Glutamatergic neuron (in vitro differentiated cells): Measurements from ENCODE around the gene UBQLN4. TPM values are rescaled to one million over a fixed set of nuclear protein-coding genes. Genes with fewer than 3 reads are reported as not detected.
A peak's percentile ranks its signal among the peaks of the same experiment; 100 is the strongest.

ENCODE experiments used
- DNase-seq: peaks from one replicate; pipeline ENCODE4 v3.0.0; 2022
- H3K27ac Mint-ChIP-seq: one replicate; pipeline ENCODE4 v1.8.0; 2020; ENCODE audit warnings: mild to moderate bottlenecking, mixed read lengths, inconsistent platforms; ENCODE audit not compliant: unreplicated experiment
- H3K27me3 Mint-ChIP-seq: one replicate; pipeline ENCODE4 v1.8.0; 2020; ENCODE audit warnings: mild to moderate bottlenecking, moderate library complexity, mixed read lengths, inconsistent platforms; ENCODE audit not compliant: unreplicated experiment
- H3K36me3 Mint-ChIP-seq: one replicate; pipeline ENCODE4 v1.8.0; 2020; ENCODE audit warnings: mild to moderate bottlenecking, mixed read lengths, inconsistent platforms; ENCODE audit not compliant: unreplicated experiment
- H3K4me1 Mint-ChIP-seq: one replicate; pipeline ENCODE4 v1.8.0; 2020; ENCODE audit warnings: mild to moderate bottlenecking, low read depth, mixed read lengths, inconsistent platforms; ENCODE audit not compliant: unreplicated experiment
- H3K4me3 Mint-ChIP-seq: one replicate; pipeline ENCODE4 v1.8.0; 2020; ENCODE audit warnings: mild to moderate bottlenecking, mixed read lengths, inconsistent platforms; ENCODE audit not compliant: unreplicated experiment
- H3K9me3 Mint-ChIP-seq: one replicate; pipeline ENCODE4 v1.8.0; 2020; ENCODE audit warnings: mild to moderate bottlenecking, moderate library complexity, mixed read lengths, inconsistent platforms; ENCODE audit not compliant: unreplicated experiment
- total RNA-seq: library from RNA; stranded (reverse); fragmentation: NEBNext Ultra II Directional; extraction: Animal tissue kit (Norgen Biotek cat#: 25700); gene quantifications from one replicate; pipeline ENCODE4 v1.2.1, GENCODE V29; 2021; ENCODE audit not compliant: unreplicated experiment
- TF ChIP-seq, protein P1 (sequence below): fragments of 200-600 bp; sonication (generic); IDR thresholded peaks from one replicate; pipeline ENCODE4 v1.5.0; 2021; ENCODE audit not compliant: partially characterized antibody, unreplicated experiment

Gene UBQLN4
- total RNA-seq, 1 donor from 2014 or later: 52.4 TPM

- peaks cover 1% of the 10 kb centered on the region for H3K27me3 Mint-ChIP-seq
- no peaks in the 10 kb centered on the region for H3K36me3 Mint-ChIP-seq
- H3K9me3 Mint-ChIP-seq: no peaks in the 10 kb centered on the region
- H3K4me1 Mint-ChIP-seq: no peaks in the 10 kb centered on the region
- TF ChIP-seq, protein P1, sequence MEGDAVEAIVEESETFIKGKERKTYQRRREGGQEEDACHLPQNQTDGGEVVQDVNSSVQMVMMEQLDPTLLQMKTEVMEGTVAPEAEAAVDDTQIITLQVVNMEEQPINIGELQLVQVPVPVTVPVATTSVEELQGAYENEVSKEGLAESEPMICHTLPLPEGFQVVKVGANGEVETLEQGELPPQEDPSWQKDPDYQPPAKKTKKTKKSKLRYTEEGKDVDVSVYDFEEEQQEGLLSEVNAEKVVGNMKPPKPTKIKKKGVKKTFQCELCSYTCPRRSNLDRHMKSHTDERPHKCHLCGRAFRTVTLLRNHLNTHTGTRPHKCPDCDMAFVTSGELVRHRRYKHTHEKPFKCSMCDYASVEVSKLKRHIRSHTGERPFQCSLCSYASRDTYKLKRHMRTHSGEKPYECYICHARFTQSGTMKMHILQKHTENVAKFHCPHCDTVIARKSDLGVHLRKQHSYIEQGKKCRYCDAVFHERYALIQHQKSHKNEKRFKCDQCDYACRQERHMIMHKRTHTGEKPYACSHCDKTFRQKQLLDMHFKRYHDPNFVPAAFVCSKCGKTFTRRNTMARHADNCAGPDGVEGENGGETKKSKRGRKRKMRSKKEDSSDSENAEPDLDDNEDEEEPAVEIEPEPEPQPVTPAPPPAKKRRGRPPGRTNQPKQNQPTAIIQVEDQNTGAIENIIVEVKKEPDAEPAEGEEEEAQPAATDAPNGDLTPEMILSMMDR: no peak
- H3K4me3 Mint-ChIP-seq: no peak overlapping the region
- H3K27ac Mint-ChIP-seq: no peak overlapping the region
- DNase-seq: no peak
Observed at GRCh38 chr1:156001662-156002171, 51.9 kb downstream of the UBQLN4 start.

- DNase-seq: no peak
- H3K9me3 Mint-ChIP-seq: no peaks in the 10 kb centered on the region
- TF ChIP-seq, protein P1: no peak
- H3K4me1 Mint-ChIP-seq: no peaks in the 10 kb centered on the region
- no peak overlapping the region for H3K4me3 Mint-ChIP-seq
- H3K36me3 Mint-ChIP-seq: no peaks in the 10 kb centered on the region
- no peak overlapping the region for H3K27ac Mint-ChIP-seq
- H3K27me3 Mint-ChIP-seq: no peaks in the 10 kb centered on the region
Observed at GRCh38 chr1:156001021-156001661, 52.5 kb downstream of the UBQLN4 start.

GRCh38 chr1:155999964-156000363 lies 53.6 kb downstream of the UBQLN4 start:
- Mint-ChIP-seq H3K27me3 (no peaks in the 10 kb centered on the region), H3K27ac (no peak overlapping the region)

GRCh38 chr1:155996166-155996565 lies 57.4 kb downstream of the UBQLN4 start:
- Mint-ChIP-seq H3K27ac (peak overlapping the region; percentile 19), H3K4me1 (peaks cover 3% of the 10 kb centered on the region), H3K36me3 (no peaks in the 10 kb centered on the region), H3K4me3 (no peak overlapping the region), H3K9me3 (peaks cover 7% of the 10 kb centered on the region), H3K27me3 (peaks cover 6% of the 10 kb centered on the region)
- no peak for DNase-seq
- TF ChIP-seq, protein P1: no peak

More at GRCh38 chr1:155999964-156000363, 53.6 kb downstream of the UBQLN4 start:
- H3K36me3 Mint-ChIP-seq: no peaks in the 10 kb centered on the region
- peaks cover 3% of the 10 kb centered on the region for H3K9me3 Mint-ChIP-seq
- TF ChIP-seq, protein P1: no peak
- no peaks in the 10 kb centered on the region for H3K4me1 Mint-ChIP-seq
- H3K4me3 Mint-ChIP-seq: no peak overlapping the region
- DNase-seq: no peak

DNA sequence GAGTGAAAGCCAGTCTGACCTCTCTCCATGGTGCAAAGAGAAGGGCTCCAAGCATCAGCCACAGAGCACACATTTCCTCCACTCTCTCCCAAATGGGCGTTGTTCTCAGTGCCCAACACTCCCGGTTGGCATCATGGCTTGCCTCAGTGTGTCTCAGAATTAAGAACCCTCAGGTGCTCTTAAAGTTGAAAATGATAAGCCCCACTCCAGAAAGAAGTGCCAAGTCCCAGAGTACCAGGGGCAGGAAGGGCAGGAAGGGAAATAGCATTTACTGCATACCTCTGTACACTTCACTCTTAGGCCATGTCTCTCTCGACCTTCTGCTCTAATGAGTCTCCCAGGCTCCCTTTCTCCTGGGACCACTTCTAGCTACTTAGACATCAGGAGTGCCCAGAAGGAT lies 60.0 kb downstream of the UBQLN4 start:
- DNase-seq: no peak
- Mint-ChIP-seq H3K36me3 (no peaks in the 10 kb centered on the region), H3K9me3 (peaks cover 7% of the 10 kb centered on the region), H3K4me3 (no peak overlapping the region), H3K27me3 (peaks cover 6% of the 10 kb centered on the region), H3K27ac (peak overlapping the region; percentile 28), H3K4me1 (peaks cover 3% of the 10 kb centered on the region)
- TF ChIP-seq, protein P1: no peak
